22Rv1 (cell line): ENCODE measurements around the gene PKNOX2.

ENCODE experiments used
- H3K27ac ChIP-seq: fragments of 450-650 bp; 2 replicates; pipeline ENCODE4 v1.5.1; 2017
- ZFX ChIP-seq: fragments of 450-650 bp; IDR thresholded peaks from 2 replicates; pipeline ENCODE4 v1.6.1; 2017; ENCODE audit warnings: antibody characterized with exemption, borderline replicate concordance
- TF ChIP-seq, protein P1 (sequence below): fragments of 450-650 bp; IDR thresholded peaks from 2 replicates; pipeline ENCODE4 v1.5.1; 2017; ENCODE audit warnings: mild to moderate bottlenecking

PKNOX2 gene

DNA sequence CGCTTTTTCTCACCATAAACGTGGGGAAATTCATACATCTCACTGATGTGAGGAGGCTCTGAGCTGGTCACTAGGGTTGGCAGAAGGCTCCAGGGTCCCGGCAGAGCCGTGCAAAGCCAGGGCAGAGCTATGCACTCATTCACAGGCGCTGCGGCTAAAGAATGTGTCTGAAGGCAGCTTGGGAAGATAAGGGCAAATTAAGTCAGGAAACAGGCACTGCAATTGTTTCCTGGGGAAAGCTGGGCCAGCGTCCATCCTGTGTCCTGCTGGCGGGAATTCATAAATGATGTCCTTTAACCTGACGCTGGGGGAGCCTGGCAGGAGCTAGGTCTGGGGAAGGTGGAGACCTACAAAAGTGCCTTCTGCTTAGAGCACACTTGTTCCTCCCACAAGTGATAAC lies 27.6 kb downstream of the PKNOX2 start:
- TF ChIP-seq ZFX = no peak
- TF ChIP-seq, protein P1, sequence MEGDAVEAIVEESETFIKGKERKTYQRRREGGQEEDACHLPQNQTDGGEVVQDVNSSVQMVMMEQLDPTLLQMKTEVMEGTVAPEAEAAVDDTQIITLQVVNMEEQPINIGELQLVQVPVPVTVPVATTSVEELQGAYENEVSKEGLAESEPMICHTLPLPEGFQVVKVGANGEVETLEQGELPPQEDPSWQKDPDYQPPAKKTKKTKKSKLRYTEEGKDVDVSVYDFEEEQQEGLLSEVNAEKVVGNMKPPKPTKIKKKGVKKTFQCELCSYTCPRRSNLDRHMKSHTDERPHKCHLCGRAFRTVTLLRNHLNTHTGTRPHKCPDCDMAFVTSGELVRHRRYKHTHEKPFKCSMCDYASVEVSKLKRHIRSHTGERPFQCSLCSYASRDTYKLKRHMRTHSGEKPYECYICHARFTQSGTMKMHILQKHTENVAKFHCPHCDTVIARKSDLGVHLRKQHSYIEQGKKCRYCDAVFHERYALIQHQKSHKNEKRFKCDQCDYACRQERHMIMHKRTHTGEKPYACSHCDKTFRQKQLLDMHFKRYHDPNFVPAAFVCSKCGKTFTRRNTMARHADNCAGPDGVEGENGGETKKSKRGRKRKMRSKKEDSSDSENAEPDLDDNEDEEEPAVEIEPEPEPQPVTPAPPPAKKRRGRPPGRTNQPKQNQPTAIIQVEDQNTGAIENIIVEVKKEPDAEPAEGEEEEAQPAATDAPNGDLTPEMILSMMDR = no peak
- H3K27ac ChIP-seq = no peak overlapping the region

DNA sequence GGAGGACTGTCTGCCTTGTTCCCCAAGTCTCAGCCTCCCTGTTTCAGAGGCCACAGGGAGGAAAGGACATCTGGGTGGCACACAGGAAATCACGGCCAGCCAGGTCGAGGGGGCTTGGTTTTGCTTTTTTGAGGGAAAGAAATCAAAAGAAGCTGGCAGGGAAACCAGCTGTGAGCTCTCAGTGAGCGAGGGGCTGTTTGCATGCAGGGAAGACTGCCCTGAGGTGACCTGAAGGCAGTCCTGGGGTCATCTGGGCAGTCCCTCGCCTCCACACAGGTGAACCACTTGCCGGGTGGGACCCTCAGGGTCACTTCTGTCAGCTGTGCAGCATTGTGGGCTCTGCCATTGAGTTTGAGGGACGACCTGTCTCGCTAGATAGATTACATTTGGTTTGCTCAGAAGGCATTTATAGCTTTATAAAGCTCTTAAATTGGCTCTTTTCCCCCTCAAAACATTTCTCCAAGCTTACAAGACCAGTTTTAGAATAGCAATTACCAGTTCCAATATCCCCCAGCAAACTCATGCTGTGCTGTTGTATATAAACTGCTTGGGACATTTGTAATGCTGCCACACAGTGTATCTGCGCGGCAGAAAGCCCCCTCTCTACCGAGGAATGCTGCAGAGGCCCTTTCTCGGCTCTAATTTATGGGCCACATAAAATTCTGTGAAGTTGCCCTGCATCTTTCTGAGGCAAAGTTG lies 28.3 kb downstream of the PKNOX2 start:
- no peak overlapping the region for H3K27ac ChIP-seq
- TF ChIP-seq, protein P1 = no peak
- TF ChIP-seq ZFX = no peak

DNA sequence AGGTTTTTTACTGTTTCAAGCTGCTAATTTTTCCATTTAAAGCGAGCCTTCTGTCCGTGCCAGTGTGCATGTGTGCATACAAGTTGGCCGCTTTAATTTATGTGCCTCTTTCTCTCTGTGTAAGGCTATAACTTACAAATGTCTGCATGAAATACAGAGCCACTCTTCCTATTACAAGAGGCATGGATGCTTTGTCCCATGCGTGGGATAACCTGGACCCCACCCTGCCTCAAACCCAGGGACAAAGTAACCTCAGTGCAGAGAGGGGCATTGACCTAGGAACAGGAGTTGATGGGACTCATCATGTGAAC lies 28.8 kb downstream of the PKNOX2 start:
- no peak overlapping the region for H3K27ac ChIP-seq
- TF ChIP-seq, protein P1 = no peak
- no peak for TF ChIP-seq ZFX

DNA sequence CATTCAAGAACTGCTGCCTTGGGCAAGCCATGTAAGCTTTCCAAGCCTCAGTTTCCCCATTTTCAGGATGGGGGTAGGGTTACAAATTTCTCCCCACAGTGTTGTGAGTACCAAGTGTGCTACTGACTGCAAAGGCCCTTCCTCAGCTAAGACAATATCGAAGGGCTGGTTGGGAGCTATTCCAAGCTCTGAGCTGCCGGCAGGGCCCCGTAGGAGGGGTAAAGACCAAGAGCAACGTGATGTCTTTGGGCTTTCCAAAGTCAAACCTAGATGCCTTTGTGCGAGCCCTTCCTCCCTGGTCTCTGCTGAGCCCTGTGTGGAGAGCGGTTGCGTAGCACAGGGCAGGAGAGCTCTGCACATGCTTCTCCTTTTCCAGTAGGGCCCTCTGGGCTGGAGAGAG lies 29.3 kb downstream of the PKNOX2 start:
- H3K27ac ChIP-seq = no peak overlapping the region
- TF ChIP-seq ZFX = no peak
- TF ChIP-seq, protein P1 = no peak

DNA sequence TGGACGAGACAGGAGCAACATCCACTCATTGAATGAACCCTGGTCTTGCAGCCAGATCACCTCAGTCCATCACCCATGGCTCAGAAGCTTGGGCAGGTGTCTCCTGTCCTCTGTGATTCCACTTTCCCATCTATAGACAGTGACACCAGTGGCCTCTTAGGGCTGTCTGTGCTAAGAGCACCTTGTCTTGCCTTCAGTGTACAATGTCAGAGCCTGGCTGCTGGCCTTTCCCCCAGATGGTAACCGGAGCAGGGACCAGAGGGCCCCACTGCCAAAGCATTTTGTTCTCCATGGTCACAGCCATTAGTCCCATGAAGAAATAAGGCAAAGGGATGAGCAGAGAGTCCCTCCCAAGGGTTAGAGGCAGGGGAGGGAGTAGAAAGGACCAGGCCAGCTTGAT lies 35.4 kb downstream of the PKNOX2 start:
- no peak for TF ChIP-seq ZFX
- TF ChIP-seq, protein P1 = no peak
- no peak overlapping the region for H3K27ac ChIP-seq

DNA sequence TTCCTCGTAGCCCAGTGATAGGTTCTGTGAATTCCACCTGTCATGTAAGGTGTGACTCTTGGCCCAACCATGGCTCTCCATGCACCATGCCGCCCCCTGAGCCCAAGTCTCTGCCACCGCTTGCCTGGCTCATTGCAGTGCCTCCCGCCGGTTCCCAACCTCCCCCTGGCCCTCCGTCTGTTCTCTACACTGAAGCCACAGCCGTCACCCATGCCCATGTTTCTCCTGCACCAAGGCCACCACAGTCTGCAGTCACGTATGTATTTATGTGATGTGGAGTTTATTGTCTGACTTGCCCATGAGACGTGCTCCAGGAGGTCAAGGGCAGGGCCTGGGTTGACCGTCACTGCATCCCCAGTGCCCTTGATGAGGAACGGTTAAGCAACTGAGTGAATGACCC lies 35.9 kb downstream of the PKNOX2 start:
- TF ChIP-seq, protein P1 = no peak
- no peak for TF ChIP-seq ZFX
- H3K27ac ChIP-seq = no peak overlapping the region

DNA sequence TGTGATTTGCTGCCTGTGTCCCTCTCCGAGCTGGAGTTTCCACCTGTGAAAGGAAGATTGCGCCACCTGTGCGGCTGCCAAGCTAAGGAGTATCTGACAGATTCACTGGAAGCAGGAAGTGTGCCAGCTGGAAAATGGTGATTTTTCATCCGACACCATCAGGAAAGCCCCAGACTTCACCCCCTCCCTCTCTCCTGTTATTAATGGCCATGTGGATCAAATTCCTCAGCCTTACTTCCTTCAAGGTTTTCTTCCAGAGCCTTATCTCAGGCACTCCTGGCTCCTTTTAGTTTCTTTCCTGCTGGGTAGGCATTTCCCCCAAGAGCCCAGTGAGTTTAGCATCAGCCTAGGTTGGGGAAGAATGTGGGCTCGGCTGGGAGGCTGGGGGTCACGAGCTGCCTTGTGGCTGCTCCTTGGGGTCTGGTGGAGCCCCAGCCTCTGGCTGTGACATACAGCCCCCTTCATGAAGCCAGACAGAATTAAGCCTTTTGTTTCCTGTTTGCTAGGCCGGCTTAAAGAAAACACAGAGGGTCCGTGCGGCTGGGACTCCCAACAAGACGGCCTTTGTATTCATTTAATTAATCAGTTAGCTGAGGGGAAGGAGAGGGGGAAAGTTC lies 37.1 kb downstream of the PKNOX2 start:
- no peak overlapping the region for H3K27ac ChIP-seq
- TF ChIP-seq ZFX = no peak
- TF ChIP-seq, protein P1 = no peak
